OCI-LY1 (cell line): ENCODE results near the gene ASCL2.

ENCODE experiments used
- H2AFZ ChIP-seq: fragments of 200-600 bp; sonication (generic), shearing (Covaris generic); 2 replicates; pipeline ENCODE4 v1.6.0; 2014; ENCODE audit warnings: antibody characterized with exemption, mild to moderate bottlenecking, low read length
- H3F3A ChIP-seq: fragments of 200-600 bp; sonication (generic), shearing (Covaris generic); 2 replicates; pipeline ENCODE4 v1.6.0; 2014; ENCODE audit warnings: mild to moderate bottlenecking, antibody characterized with exemption, low read length, moderate library complexity; ENCODE audit not compliant: insufficient read depth
- H3K27ac ChIP-seq: fragments of 200-600 bp; sonication (generic); 2 replicates; pipeline ENCODE4 v1.5.1; 2014; ENCODE audit warnings: low read length, mixed run types, mild to moderate bottlenecking, low read depth; ENCODE audit not compliant: poor library complexity, severe bottlenecking
- H3K27me3 ChIP-seq: fragments of 200-600 bp; sonication (generic); 2 replicates; pipeline ENCODE4 v1.6.0; 2014; ENCODE audit warnings: antibody characterized with exemption, mild to moderate bottlenecking, low read length, moderate library complexity; ENCODE audit not compliant: insufficient read depth
- H3K36me3 ChIP-seq: fragments of 200-600 bp; sonication (generic); 2 replicates; pipeline ENCODE4 v1.6.1; 2014; ENCODE audit warnings: mild to moderate bottlenecking, antibody characterized with exemption, low read length, moderate library complexity, mixed read lengths; ENCODE audit not compliant: insufficient read depth
- H3K4me1 ChIP-seq: fragments of 200-600 bp; sonication (generic); 2 replicates; pipeline ENCODE4 v1.5.1; 2014; ENCODE audit warnings: mild to moderate bottlenecking, low read length, moderate library complexity; ENCODE audit not compliant: insufficient read depth, severe bottlenecking
- H3K4me2 ChIP-seq: fragments of 200-600 bp; sonication (generic), shearing (Covaris generic); 2 replicates; pipeline ENCODE4 v1.6.1; 2014; ENCODE audit warnings: low read length
- H3K4me3 ChIP-seq: fragments of 200-600 bp; sonication (generic); 2 replicates; pipeline ENCODE4 v1.5.1; 2014; ENCODE audit warnings: low read length, low read depth, mild to moderate bottlenecking, mixed read lengths; ENCODE audit not compliant: poor library complexity, severe bottlenecking
- H3K79me2 ChIP-seq: fragments of 200-600 bp; shearing (Covaris generic); 2 replicates; pipeline ENCODE4 v1.6.1; 2016; ENCODE audit warnings: mixed run types, low read length, mixed read lengths; ENCODE audit not compliant: insufficient read depth
- H3K9ac ChIP-seq: fragments of 200-600 bp; sonication (generic), shearing (Covaris generic); 2 replicates; pipeline ENCODE4 v1.6.1; 2014; ENCODE audit warnings: mild to moderate bottlenecking, low read length, mixed read lengths
- H3K9me2 ChIP-seq: fragments of 200-600 bp; sonication (generic), shearing (Covaris generic); 2 replicates; pipeline ENCODE4 v1.6.1; 2014; ENCODE audit warnings: low read depth, mild to moderate bottlenecking, low read length, mixed read lengths
- H3K9me3 ChIP-seq: fragments of 200-600 bp; shearing (Covaris generic); 2 replicates; pipeline ENCODE4 v1.6.1; 2014; ENCODE audit warnings: low read length, mixed read lengths
- H4K20me1 ChIP-seq: fragments of 200-600 bp; sonication (generic), shearing (Covaris generic); 2 replicates; pipeline ENCODE4 v1.6.0; 2016; ENCODE audit warnings: mild to moderate bottlenecking, low read length; ENCODE audit not compliant: insufficient read depth
- EZH2 ChIP-seq: fragments of 200-600 bp; sonication (generic), shearing (Covaris generic); IDR thresholded peaks from 2 replicates; pipeline ENCODE4 v1.8.0; 2017; ENCODE audit warnings: borderline replicate concordance, mixed run types, mild to moderate bottlenecking, antibody characterized with exemption, low read length, moderate library complexity, mixed read lengths
- TF ChIP-seq, protein P1 (sequence below): fragments of 200-600 bp; sonication (generic), shearing (Covaris generic); IDR thresholded peaks from 2 replicates; pipeline ENCODE4 v1.5.1; 2017; ENCODE audit warnings: mild to moderate bottlenecking, antibody characterized with exemption, low read length, moderate library complexity, mixed read lengths

ASCL2 gene

DNA sequence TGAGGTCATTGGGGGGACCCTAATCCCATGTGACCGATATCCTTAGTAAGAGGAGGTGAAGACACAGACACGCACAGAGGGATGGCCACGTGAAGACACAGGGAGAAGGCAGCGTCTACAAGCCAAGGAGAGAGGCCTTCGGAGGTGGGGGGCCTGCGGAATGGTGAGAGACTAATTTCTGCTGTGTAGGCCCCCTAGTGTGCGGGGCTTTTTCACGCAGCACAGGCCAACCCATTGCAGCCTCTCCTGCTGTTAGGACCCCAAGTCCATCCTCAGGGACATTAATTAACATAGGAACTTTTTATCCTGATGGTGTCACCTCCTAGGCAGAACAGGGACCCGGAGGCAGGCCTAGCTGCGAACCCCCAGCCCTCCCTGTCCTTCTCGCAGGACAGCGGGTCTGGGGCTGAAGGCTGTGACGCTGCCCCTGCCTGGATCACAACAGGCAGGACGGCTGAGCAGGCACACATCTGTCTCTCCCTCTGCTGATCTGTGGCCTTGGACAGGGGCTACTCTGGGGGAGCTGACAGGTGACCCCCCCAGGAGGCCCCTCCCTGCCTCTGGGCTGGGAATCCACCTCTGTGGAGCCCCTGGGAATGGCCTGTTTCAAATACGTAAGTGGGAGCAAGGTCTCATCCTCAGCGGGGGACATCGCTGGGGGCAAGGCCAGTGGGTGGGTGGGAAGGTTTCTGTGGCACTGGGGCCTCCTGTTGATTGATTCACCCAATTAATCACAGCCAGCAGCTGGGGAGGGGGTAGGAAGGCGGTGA is 7.9 kb downstream of the ASCL2 start:
- H3K4me2 ChIP-seq, result no peak overlapping the region
- no peaks in the 10 kb centered on the region for H3K79me2 ChIP-seq
- H3F3A ChIP-seq, result no peaks in the 10 kb centered on the region
- H3K36me3 ChIP-seq, result no peaks in the 10 kb centered on the region
- no peak overlapping the region for H3K27ac ChIP-seq
- no peak overlapping the region for H2AFZ ChIP-seq
- H3K9ac ChIP-seq, result no peak overlapping the region
- H3K9me3 ChIP-seq, result no peaks in the 10 kb centered on the region
- no peaks in the 10 kb centered on the region for H3K9me2 ChIP-seq
- H3K4me3 ChIP-seq, result no peak overlapping the region
- H3K4me1 ChIP-seq, result no peaks in the 10 kb centered on the region
- H4K20me1 ChIP-seq, result no peaks in the 10 kb centered on the region
- no peaks in the 10 kb centered on the region; the same call in 1 of the 2 replicates for H3K27me3 ChIP-seq
- no peak for TF ChIP-seq EZH2
- TF ChIP-seq, protein P1, sequence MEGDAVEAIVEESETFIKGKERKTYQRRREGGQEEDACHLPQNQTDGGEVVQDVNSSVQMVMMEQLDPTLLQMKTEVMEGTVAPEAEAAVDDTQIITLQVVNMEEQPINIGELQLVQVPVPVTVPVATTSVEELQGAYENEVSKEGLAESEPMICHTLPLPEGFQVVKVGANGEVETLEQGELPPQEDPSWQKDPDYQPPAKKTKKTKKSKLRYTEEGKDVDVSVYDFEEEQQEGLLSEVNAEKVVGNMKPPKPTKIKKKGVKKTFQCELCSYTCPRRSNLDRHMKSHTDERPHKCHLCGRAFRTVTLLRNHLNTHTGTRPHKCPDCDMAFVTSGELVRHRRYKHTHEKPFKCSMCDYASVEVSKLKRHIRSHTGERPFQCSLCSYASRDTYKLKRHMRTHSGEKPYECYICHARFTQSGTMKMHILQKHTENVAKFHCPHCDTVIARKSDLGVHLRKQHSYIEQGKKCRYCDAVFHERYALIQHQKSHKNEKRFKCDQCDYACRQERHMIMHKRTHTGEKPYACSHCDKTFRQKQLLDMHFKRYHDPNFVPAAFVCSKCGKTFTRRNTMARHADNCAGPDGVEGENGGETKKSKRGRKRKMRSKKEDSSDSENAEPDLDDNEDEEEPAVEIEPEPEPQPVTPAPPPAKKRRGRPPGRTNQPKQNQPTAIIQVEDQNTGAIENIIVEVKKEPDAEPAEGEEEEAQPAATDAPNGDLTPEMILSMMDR, result no peak

DNA sequence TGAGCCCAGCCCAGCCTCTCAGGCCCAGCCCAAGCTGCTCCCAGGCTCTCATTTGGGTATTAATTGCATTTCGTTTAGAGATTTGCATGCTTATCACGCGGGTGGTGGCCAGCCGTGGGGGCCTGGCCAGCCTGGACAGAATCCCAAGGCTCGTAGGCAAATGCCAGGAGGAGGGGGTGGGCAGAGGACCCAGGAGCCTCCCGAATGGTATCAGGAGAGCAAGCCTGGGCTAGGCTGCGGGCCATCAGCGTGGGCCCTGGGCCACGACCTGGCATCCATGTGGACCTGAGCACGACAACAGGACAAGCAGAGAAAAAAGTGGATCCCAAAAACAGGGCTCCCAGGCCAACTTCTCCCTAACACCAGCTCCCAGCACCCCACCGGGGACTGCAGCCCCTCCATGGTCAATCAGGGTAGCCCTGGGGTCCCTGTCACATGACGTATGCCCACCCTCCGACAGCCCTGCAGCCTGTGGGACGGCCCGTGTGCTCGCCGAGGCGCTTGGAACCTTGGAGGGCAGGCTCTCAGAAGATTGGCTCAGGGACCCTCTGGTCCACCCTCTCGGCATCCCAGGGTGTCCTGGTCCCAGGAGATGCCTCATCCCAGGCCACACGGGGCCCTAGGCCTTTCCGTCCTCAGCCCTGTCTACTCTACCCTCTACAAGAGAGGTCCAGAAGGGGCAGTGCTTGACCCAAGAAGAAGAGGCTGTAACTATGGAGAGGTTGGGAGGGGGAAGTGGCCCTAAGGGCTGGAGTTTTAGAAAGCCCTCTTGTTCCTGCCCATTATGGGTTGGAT is 8.8 kb downstream of the ASCL2 start:
- Histone ChIP-seq H3K9me3 (no peaks in the 10 kb centered on the region), H3K27ac (no peak overlapping the region), H2AFZ (no peak overlapping the region), H4K20me1 (no peaks in the 10 kb centered on the region), H3K4me2 (no peak overlapping the region), H3K4me3 (no peak overlapping the region), H3K9ac (no peak overlapping the region), H3K79me2 (no peaks in the 10 kb centered on the region), H3K36me3 (no peaks in the 10 kb centered on the region), H3F3A (no peaks in the 10 kb centered on the region), H3K27me3 (no peaks in the 10 kb centered on the region; the same call in 1 of the 2 replicates), H3K4me1 (no peaks in the 10 kb centered on the region), H3K9me2 (no peaks in the 10 kb centered on the region)
- TF ChIP-seq, protein P1, result no peak
- TF ChIP-seq EZH2, result no peak

DNA sequence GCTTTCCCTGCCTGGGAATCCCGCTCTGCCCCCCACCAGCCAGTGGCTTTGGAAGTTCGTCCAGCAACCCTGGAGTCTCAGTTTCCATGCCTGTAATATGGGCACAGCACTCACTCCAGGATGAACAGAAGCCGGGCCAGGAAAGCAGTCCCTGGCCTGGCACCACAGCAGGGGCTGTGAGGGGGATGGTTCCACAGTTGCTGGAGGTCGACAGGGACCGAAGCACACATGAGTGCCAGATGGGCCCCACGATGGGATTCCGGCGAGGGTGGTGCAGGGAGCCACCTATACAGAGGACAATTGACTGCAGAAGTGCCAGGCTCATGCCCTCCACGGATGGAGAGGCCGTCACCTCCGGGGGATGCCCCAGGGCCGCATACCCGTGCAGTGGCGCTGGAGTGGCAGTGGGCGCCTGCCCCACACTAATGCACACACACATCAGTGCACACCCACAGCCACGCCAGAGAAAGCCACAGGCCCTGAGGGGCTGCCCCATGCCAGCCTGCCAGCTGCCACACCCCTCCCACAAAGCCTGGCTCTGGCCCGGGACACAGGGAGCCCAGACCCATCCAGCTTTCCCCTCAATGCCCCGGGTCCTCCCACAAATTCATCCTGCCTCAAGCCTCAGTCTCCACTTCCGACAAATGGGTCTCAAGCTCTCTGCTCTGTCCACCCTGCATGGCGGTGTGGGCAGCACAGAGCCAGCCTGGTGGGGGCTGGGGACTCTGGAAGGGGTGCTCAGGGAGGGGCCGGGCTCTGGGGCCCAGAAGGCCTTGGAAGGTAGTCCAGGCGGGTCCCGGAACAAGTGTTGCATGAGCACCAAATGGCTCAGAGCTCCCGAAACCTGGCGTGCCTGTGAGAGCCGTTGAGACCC is 9.7 kb downstream of the ASCL2 start:
- H4K20me1 ChIP-seq, result no peaks in the 10 kb centered on the region
- H3K4me2 ChIP-seq, result no peak overlapping the region
- H3K4me1 ChIP-seq, result no peaks in the 10 kb centered on the region
- H3K9ac ChIP-seq, result no peak overlapping the region
- no peaks in the 10 kb centered on the region for H3K9me2 ChIP-seq
- H3K9me3 ChIP-seq, result no peaks in the 10 kb centered on the region
- no peak overlapping the region for H3K4me3 ChIP-seq
- no peaks in the 10 kb centered on the region; the same call in 1 of the 2 replicates for H3K27me3 ChIP-seq
- H3K27ac ChIP-seq, result no peak overlapping the region
- no peak overlapping the region for H2AFZ ChIP-seq
- no peaks in the 10 kb centered on the region for H3F3A ChIP-seq
- TF ChIP-seq, protein P1, result no peak
- no peak for TF ChIP-seq EZH2
- H3K79me2 ChIP-seq, result no peaks in the 10 kb centered on the region
- H3K36me3 ChIP-seq, result no peaks in the 10 kb centered on the region
